HepG2 (cell line): Measurements from ENCODE around the gene GNB1. TPM values are rescaled to one million over a fixed set of nuclear protein-coding genes. Genes with fewer than 3 reads are reported as not detected.

Experiments
- AGO2 ChIP-seq: fragments of 200-400 bp; formaldehyde crosslinking; optimal IDR thresholded peaks from 2 replicates; pipeline ENCODE3; 2017; ENCODE audit warnings: mild to moderate bottlenecking, low read depth, low read length, moderate library complexity
- ATM ChIP-seq: fragments of 450-650 bp; IDR thresholded peaks from 2 replicates; pipeline ENCODE4 v1.7.1; 2017; ENCODE audit warnings: mild to moderate bottlenecking, borderline replicate concordance
- CREB3 ChIP-seq: sonication (generic); formaldehyde crosslinking; IDR thresholded peaks from 2 replicates; pipeline ENCODE4 v1.5.0; 2020; ENCODE audit warnings: missing genetic modification reagents
- CSRNP2 ChIP-seq: sonication (generic); formaldehyde crosslinking; conservative IDR thresholded peaks from 2 replicates; pipeline ENCODE4 v1.8.0; 2022; ENCODE audit warnings: low read depth, missing genetic modification reagents
- DR1 ChIP-seq: sonication (generic); formaldehyde crosslinking; IDR thresholded peaks from 2 replicates; pipeline ENCODE4 v1.8.0; 2021; ENCODE audit warnings: mild to moderate bottlenecking, missing genetic modification reagents, inconsistent platforms
- GABPA ChIP-seq, 2 experiments: IDR thresholded peaks; 2 replicates each; pipeline ENCODE4 v1.6.1; 2011 to 2016; ENCODE audit warnings: low read depth in 2 of 2, low read length in 1 of 2, missing biosample characterization in 1 of 2, missing genetic modification characterization in 1 of 2
- HMGXB4 ChIP-seq, 2 experiments: sonication (generic) in 1 of 2; formaldehyde crosslinking in 1 of 2; IDR thresholded peaks; 2 replicates each; pipeline versions ENCODE4 v1.4.0 to v1.6.1; 2018 to 2020; ENCODE audit warnings: missing genetic modification reagents in 2 of 2, borderline replicate concordance in 1 of 2, low read depth in 1 of 2, mild to moderate bottlenecking in 1 of 2, missing biosample characterization in 1 of 2
- KLF12 ChIP-seq: sonication (generic); formaldehyde crosslinking; IDR thresholded peaks from 2 replicates; pipeline ENCODE4 v1.4.0; 2020; ENCODE audit warnings: missing genetic modification reagents, borderline replicate concordance
- MYC ChIP-seq: sonication (generic); formaldehyde crosslinking; IDR thresholded peaks from 2 replicates; pipeline ENCODE4 v1.9.0; 2021; ENCODE audit warnings: missing genetic modification reagents, borderline replicate concordance
- PHF21A ChIP-seq: sonication (generic); formaldehyde crosslinking; IDR thresholded peaks from 2 replicates; pipeline ENCODE4 v1.5.0; 2020; ENCODE audit warnings: mild to moderate bottlenecking, missing genetic modification reagents
- PHF8 ChIP-seq: sonication (generic); formaldehyde crosslinking; IDR thresholded peaks from 2 replicates; pipeline ENCODE4 v1.5.0; 2020; ENCODE audit warnings: missing genetic modification reagents
- RBFOX2 ChIP-seq: fragments of 200-400 bp; formaldehyde crosslinking; IDR thresholded peaks from 2 replicates; pipeline ENCODE4 v1.6.1; 2017; ENCODE audit warnings: low read depth, mild to moderate bottlenecking, low read length
- RFX1 ChIP-seq: fragments of 450-650 bp; IDR thresholded peaks from 2 replicates; pipeline ENCODE4 v1.6.1; 2017
- SOX6 ChIP-seq, 2 experiments: fragments of 450-650 bp in 1 of 2; sonication (generic) in 1 of 2; formaldehyde crosslinking in 1 of 2; IDR thresholded peaks; 2 replicates each; pipeline versions ENCODE4 v1.4.0 to v1.6.1; 2017 to 2020; ENCODE audit warnings: antibody characterized with exemption in 1 of 2, mild to moderate bottlenecking in 1 of 2, missing genetic modification reagents in 1 of 2
- SP1 ChIP-seq, 2 experiments: fragments of 450-650 bp in 1 of 2; sonication (generic) in 1 of 2; formaldehyde crosslinking in 1 of 2; IDR thresholded peaks; 2 replicates each; pipeline versions ENCODE4 v1.4.0 to v1.6.1; 2016 to 2020; ENCODE audit warnings: missing genetic modification reagents in 1 of 2
- SRY ChIP-seq: sonication (generic); formaldehyde crosslinking; IDR thresholded peaks from 2 replicates; pipeline ENCODE4 v1.8.0; 2022; ENCODE audit warnings: mild to moderate bottlenecking, missing genetic modification reagents
- TCF7 ChIP-seq: sonication (generic); IDR thresholded peaks from 2 replicates; pipeline ENCODE4 v1.6.1; 2016; ENCODE audit warnings: antibody characterized with exemption, low read depth
- ZBTB7A ChIP-seq: sonication (generic); formaldehyde crosslinking; IDR thresholded peaks from 2 replicates; pipeline ENCODE4 v1.8.0; 2022; ENCODE audit warnings: mild to moderate bottlenecking, missing genetic modification reagents
- ZIK1 ChIP-seq: sonication (generic); formaldehyde crosslinking; IDR thresholded peaks from 2 replicates; pipeline ENCODE4 v1.5.0; 2020; ENCODE audit warnings: mild to moderate bottlenecking, low read depth, missing genetic modification reagents, borderline replicate concordance
- ZNF143 ChIP-seq: sonication (generic); formaldehyde crosslinking; IDR thresholded peaks from 2 replicates; pipeline ENCODE4 v1.4.0; 2020; ENCODE audit warnings: missing genetic modification reagents
- ZNF354B ChIP-seq: sonication (generic); formaldehyde crosslinking; IDR thresholded peaks from 2 replicates; pipeline ENCODE4 v1.8.0; 2022; ENCODE audit warnings: mild to moderate bottlenecking, missing genetic modification reagents
- ZNF530 ChIP-seq: sonication (generic); formaldehyde crosslinking; IDR thresholded peaks from 2 replicates; pipeline ENCODE4 v1.5.0; 2020; ENCODE audit warnings: low read depth, mild to moderate bottlenecking, missing genetic modification reagents
- ZNF563 ChIP-seq: sonication (generic); formaldehyde crosslinking; IDR thresholded peaks from 2 replicates; pipeline ENCODE4 v1.8.0; 2022; ENCODE audit warnings: mild to moderate bottlenecking, moderate library complexity, missing genetic modification reagents
- ZNF749 ChIP-seq: sonication (generic); formaldehyde crosslinking; IDR thresholded peaks from 2 replicates; pipeline ENCODE4 v1.8.0; 2022; ENCODE audit warnings: mild to moderate bottlenecking, missing genetic modification reagents, moderate library complexity, borderline replicate concordance
- ZNF772 ChIP-seq: sonication (generic); formaldehyde crosslinking; IDR thresholded peaks from 2 replicates; pipeline ENCODE4 v1.5.0; 2020; ENCODE audit warnings: mild to moderate bottlenecking, missing genetic modification reagents
- polyA plus RNA-seq, 8 experiments: library from polyadenylated mRNA; depleted of rRNA in 3 of 8; stranded (reverse) in 7 of 8; unstranded in 1 of 8; fragments of >200 nt; fragmentation: Illumina TruSeq in 4 of 8; extraction: Trizol in 4 of 8; gene quantifications; 2 replicates each; pipeline versions ENCODE4 v1.2.1 to v1.2.3, GENCODE V29; 2011 to 2016; ENCODE audit warnings: low read depth in 4 of 8, missing spikeins in 1 of 8, mixed read lengths in 1 of 8; ENCODE audit not compliant: insufficient read depth in 1 of 8
- total RNA-seq, 5 experiments: library from RNA; depleted of rRNA; stranded (reverse); fragments of >200 nt; fragmentation: Illumina TruSeq; extraction: Trizol; gene quantifications; 2 replicates each; pipeline ENCODE4 v1.2.3, GENCODE V29; 2016; ENCODE audit warnings: low read depth in 1 of 5

The GNB1 gene
- total and polyA plus RNA-seq, 2 of the 13 experiments (the other 11 are each of a cell fraction or from before 2014, with no cell fraction given): 66.2 to 327 TPM

GRCh38 chr1:1920608-1921458 is 29.9 kb upstream of the GNB1 start (continued):
- TF ChIP-seq SP1 (IDR thresholded peaks at IDR 0.05) (no peak), SP1 (CRISPR knock-in tag; IDR thresholded peaks at IDR 0.05) (peak; percentile 16; the same call in 1 of the 2 replicates), ZNF143 (CRISPR knock-in tag) (no peak), DR1 (CRISPR knock-in tag) (0 out of 2 replicates have a peak, but pooled peaks have one; percentile 41), AGO2 (peak; percentile 44), PHF21A (peak; percentile 70), HMGXB4 (CRISPR knock-in tag; IDR thresholded peaks at IDR 0.05; ENCODE audit: borderline replicate concordance in 1 of 2, low read depth in 1 of 2) (peak in 1 of 2 experiments; percentile 78; a peak in 2 of 4 replicates), RBFOX2 (0 out of 2 replicates have a peak, but pooled peaks have one; percentile 30), SOX6 (IDR thresholded peaks at IDR 0.05) (no peak), SOX6 (CRISPR knock-in tag; IDR thresholded peaks at IDR 0.05) (no peak), ZNF563 (CRISPR knock-in tag) (peak; percentile 42; the same call in 1 of the 2 replicates), ZIK1 (0 out of 2 replicates have a peak, but pooled peaks have one; percentile 24), KLF12 (0 out of 2 replicates have a peak, but pooled peaks have one; percentile 43), CSRNP2 (CRISPR knock-in tag) (no peak), GABPA (IDR thresholded peaks at IDR 0.05; ENCODE audit: low read depth, low read length) (no peak), GABPA (CRISPR knock-in tag; IDR thresholded peaks at IDR 0.05; ENCODE audit: low read depth) (no peak), ZBTB7A (CRISPR knock-in tag) (peak; percentile 41), ZNF354B (CRISPR knock-in tag) (0 out of 2 replicates have a peak, but pooled peaks have one; percentile 13), PHF8 (CRISPR knock-in tag) (peak; percentile 81), SRY (CRISPR knock-in tag) (peak; percentile 26; the same call in 1 of the 2 replicates), ZNF530 (CRISPR knock-in tag) (no peak), CREB3 (CRISPR knock-in tag) (no peak), ZNF749 (CRISPR knock-in tag) (peak; percentile 48; the same call in 1 of the 2 replicates), TCF7 (no peak), ZNF772 (peak; percentile 23; the same call in 1 of the 2 replicates), RFX1 (no peak), MYC (CRISPR knock-in tag) (peak; percentile 61), ATM (no peak)
